ENCODE measurements around the gene EVA1C.
"Not testable (repeated sequence)": the region's sequence is repeated elsewhere in the genome, so short reads cannot be mapped to it uniquely, and the experiment has no call there.

EVA1C gene

GRCh38 chr21:32529679-32530078 is 117.2 kb downstream of the EVA1C start:
- Histone ChIP-seq H3K9ac (ENCODE audit: insufficient read length, low read depth) (no peak overlapping the region), H3K4me1 (ENCODE audit: insufficient read depth, insufficient read length) (peaks cover 10% of the 10 kb centered on the region), H3K27me3 (ENCODE audit: insufficient read depth, insufficient read length) (no peaks in the 10 kb centered on the region), H3K4me3 (ENCODE audit: insufficient read length, low read depth) (no peak overlapping the region), H3K36me3 (ENCODE audit: insufficient read depth, insufficient read length, low read length) (no peaks in the 10 kb centered on the region), H3K9me3 (ENCODE audit: insufficient read depth, low read length) (peaks cover 15% of the 10 kb centered on the region; the same call in 1 of the 2 replicates)
- TF ChIP-seq YY1 (IDR thresholded peaks at IDR 0.05; ENCODE audit: insufficient read depth, insufficient read length), result no peak
- no peak for TF ChIP-seq ZNF274 (IDR thresholded peaks at IDR 0.05; ENCODE audit: low read depth, low read length)
- no peak for TF ChIP-seq SUZ12 (IDR thresholded peaks at IDR 0.05; ENCODE audit: extremely low read depth, insufficient read depth, insufficient read length)
- DNase-seq (ENCODE audit: low read depth, low spot score), result no peak

- H3K4me1 ChIP-seq (ENCODE audit: insufficient read depth, insufficient read length); H3K9ac ChIP-seq (ENCODE audit: insufficient read length, low read depth); H3K4me3 ChIP-seq (ENCODE audit: insufficient read length, low read depth); H3K27me3 ChIP-seq (ENCODE audit: insufficient read depth, insufficient read length); DNase-seq (ENCODE audit: low read depth, low spot score); H3K36me3 ChIP-seq (ENCODE audit: insufficient read depth, insufficient read length, low read length): not testable (repeated sequence)
- H3K9me3 ChIP-seq (ENCODE audit: insufficient read depth, low read length), result peaks cover 15% of the 10 kb centered on the region; the same call in 1 of the 2 replicates
These were observed 118.3 kb downstream of the EVA1C start for GRCh38 chr21:32530809-32531208.

GRCh38 chr21:32531561-32531960 is 119.1 kb downstream of the EVA1C start:
- not testable (repeated sequence) for H3K4me3 ChIP-seq (ENCODE audit: insufficient read length, low read depth); H3K4me1 ChIP-seq (ENCODE audit: insufficient read depth, insufficient read length); H3K27me3 ChIP-seq (ENCODE audit: insufficient read depth, insufficient read length); DNase-seq (ENCODE audit: low read depth, low spot score); H3K9ac ChIP-seq (ENCODE audit: insufficient read length, low read depth); H3K36me3 ChIP-seq (ENCODE audit: insufficient read depth, insufficient read length, low read length)
- peaks cover 15% of the 10 kb centered on the region; the same call in 1 of the 2 replicates for H3K9me3 ChIP-seq (ENCODE audit: insufficient read depth, low read length)

DNA sequence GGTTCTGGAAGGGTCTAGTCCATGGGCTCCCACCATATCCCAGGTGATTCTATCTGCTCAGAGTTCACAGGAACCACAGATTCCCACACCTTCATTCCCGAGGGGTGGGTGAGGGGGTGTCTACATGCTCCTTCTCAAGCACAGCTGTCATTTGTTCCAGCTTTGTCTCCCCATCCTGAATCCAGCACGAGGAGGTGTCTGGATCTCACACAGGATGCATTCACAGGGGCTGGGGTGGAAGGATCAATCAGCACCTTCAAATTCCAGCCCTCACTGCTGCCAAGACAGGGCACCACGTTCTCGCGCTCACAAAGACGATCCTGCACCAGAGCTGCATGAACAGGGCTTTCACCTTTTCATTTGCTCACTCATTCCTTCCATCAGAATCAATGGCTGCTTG is 120.1 kb downstream of the EVA1C start:
- H3K9ac ChIP-seq (ENCODE audit: insufficient read length, low read depth), result no peak overlapping the region
- H3K4me1 ChIP-seq (ENCODE audit: insufficient read depth, insufficient read length), result no peaks in the 10 kb centered on the region
- DNase-seq (ENCODE audit: low read depth, low spot score), result no peak
- no peaks in the 10 kb centered on the region for H3K27me3 ChIP-seq (ENCODE audit: insufficient read depth, insufficient read length)
- TF ChIP-seq ZNF274 (IDR thresholded peaks at IDR 0.05; ENCODE audit: low read depth, low read length) (no peak), YY1 (IDR thresholded peaks at IDR 0.05; ENCODE audit: insufficient read depth, insufficient read length) (no peak), SUZ12 (IDR thresholded peaks at IDR 0.05; ENCODE audit: extremely low read depth, insufficient read depth, insufficient read length) (no peak)
- no peak overlapping the region for H3K4me3 ChIP-seq (ENCODE audit: insufficient read length, low read depth)
- H3K9me3 ChIP-seq (ENCODE audit: insufficient read depth, low read length), result peaks cover 15% of the 10 kb centered on the region; the same call in 1 of the 2 replicates
- H3K36me3 ChIP-seq (ENCODE audit: insufficient read depth, insufficient read length, low read length), result no peaks in the 10 kb centered on the region

- H3K9me3 ChIP-seq (ENCODE audit: insufficient read depth, low read length), result peaks cover 15% of the 10 kb centered on the region; the same call in 1 of the 2 replicates
- TF ChIP-seq SUZ12 (IDR thresholded peaks at IDR 0.05; ENCODE audit: extremely low read depth, insufficient read depth, insufficient read length) (no peak), ZNF274 (IDR thresholded peaks at IDR 0.05; ENCODE audit: low read depth, low read length) (no peak), YY1 (IDR thresholded peaks at IDR 0.05; ENCODE audit: insufficient read depth, insufficient read length) (no peak)
These were observed 120.5 kb downstream of the EVA1C start for GRCh38 chr21:32533053-32533452.

GRCh38 chr21:32533611-32534010 is 121.1 kb downstream of the EVA1C start:
- Histone ChIP-seq H3K36me3 (ENCODE audit: insufficient read depth, insufficient read length, low read length) (no peaks in the 10 kb centered on the region), H3K27me3 (ENCODE audit: insufficient read depth, insufficient read length) (no peaks in the 10 kb centered on the region), H3K4me1 (ENCODE audit: insufficient read depth, insufficient read length) (no peaks in the 10 kb centered on the region), H3K9ac (ENCODE audit: insufficient read length, low read depth) (no peak overlapping the region), H3K4me3 (ENCODE audit: insufficient read length, low read depth) (no peak overlapping the region), H3K9me3 (ENCODE audit: insufficient read depth, low read length) (peaks cover 15% of the 10 kb centered on the region; the same call in 1 of the 2 replicates)
- TF ChIP-seq SUZ12 (IDR thresholded peaks at IDR 0.05; ENCODE audit: extremely low read depth, insufficient read depth, insufficient read length) (no peak), YY1 (IDR thresholded peaks at IDR 0.05; ENCODE audit: insufficient read depth, insufficient read length) (no peak), ZNF274 (IDR thresholded peaks at IDR 0.05; ENCODE audit: low read depth, low read length) (no peak)
- DNase-seq (ENCODE audit: low read depth, low spot score), result no peak

More at GRCh38 chr21:32533053-32533452, 120.5 kb downstream of the EVA1C start:
- no peak overlapping the region for H3K4me3 ChIP-seq (ENCODE audit: insufficient read length, low read depth)
- no peak for DNase-seq (ENCODE audit: low read depth, low spot score)
- no peaks in the 10 kb centered on the region for H3K36me3 ChIP-seq (ENCODE audit: insufficient read depth, insufficient read length, low read length)
- H3K4me1 ChIP-seq (ENCODE audit: insufficient read depth, insufficient read length), result no peaks in the 10 kb centered on the region
- H3K9ac ChIP-seq (ENCODE audit: insufficient read length, low read depth), result no peak overlapping the region
- no peaks in the 10 kb centered on the region for H3K27me3 ChIP-seq (ENCODE audit: insufficient read depth, insufficient read length)

- no peak for DNase-seq (ENCODE audit: low read depth, low spot score)
- H3K36me3 ChIP-seq (ENCODE audit: insufficient read depth, insufficient read length, low read length), result no peaks in the 10 kb centered on the region
- no peak overlapping the region for H3K4me3 ChIP-seq (ENCODE audit: insufficient read length, low read depth)
- TF ChIP-seq ZNF274 (IDR thresholded peaks at IDR 0.05; ENCODE audit: low read depth, low read length) (no peak), YY1 (IDR thresholded peaks at IDR 0.05; ENCODE audit: insufficient read depth, insufficient read length) (no peak), SUZ12 (IDR thresholded peaks at IDR 0.05; ENCODE audit: extremely low read depth, insufficient read depth, insufficient read length) (no peak)
- H3K27me3 ChIP-seq (ENCODE audit: insufficient read depth, insufficient read length), result no peaks in the 10 kb centered on the region
- no peak overlapping the region for H3K9ac ChIP-seq (ENCODE audit: insufficient read length, low read depth)
- no peaks in the 10 kb centered on the region for H3K4me1 ChIP-seq (ENCODE audit: insufficient read depth, insufficient read length)
- H3K9me3 ChIP-seq (ENCODE audit: insufficient read depth, low read length), result peaks cover 15% of the 10 kb centered on the region; the same call in 1 of the 2 replicates
These were observed 121.6 kb downstream of the EVA1C start for GRCh38 chr21:32534113-32534512.

DNA sequence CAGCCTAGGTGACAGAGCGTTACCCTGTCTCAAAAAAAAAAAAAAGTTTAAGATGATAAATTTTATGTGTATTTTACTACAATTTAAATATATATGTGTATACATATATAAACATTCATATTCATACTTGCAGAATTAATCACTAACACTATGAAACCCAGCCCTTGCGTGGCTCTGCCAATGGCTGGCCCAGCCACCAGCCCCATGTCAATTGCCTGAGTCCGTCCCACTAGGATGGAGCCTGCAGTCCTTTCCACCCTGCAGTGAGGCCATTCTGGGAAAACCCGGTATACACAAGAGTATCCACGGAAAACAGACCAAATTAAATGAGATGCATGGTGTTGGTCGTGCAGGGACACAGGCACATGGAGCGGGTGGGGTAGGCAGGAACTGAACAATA is 123.1 kb downstream of the EVA1C start:
- no peak overlapping the region for H3K9ac ChIP-seq (ENCODE audit: insufficient read length, low read depth)
- no peaks in the 10 kb centered on the region for H3K4me1 ChIP-seq (ENCODE audit: insufficient read depth, insufficient read length)
- H3K9me3 ChIP-seq (ENCODE audit: insufficient read depth, low read length), result peaks cover 2% of the 10 kb centered on the region; the same call in 1 of the 2 replicates
- no peaks in the 10 kb centered on the region for H3K36me3 ChIP-seq (ENCODE audit: insufficient read depth, insufficient read length, low read length)
- TF ChIP-seq SUZ12 (IDR thresholded peaks at IDR 0.05; ENCODE audit: extremely low read depth, insufficient read depth, insufficient read length) (no peak), YY1 (IDR thresholded peaks at IDR 0.05; ENCODE audit: insufficient read depth, insufficient read length) (no peak)
- H3K4me3 ChIP-seq (ENCODE audit: insufficient read length, low read depth), result no peak overlapping the region
- no peaks in the 10 kb centered on the region for H3K27me3 ChIP-seq (ENCODE audit: insufficient read depth, insufficient read length)
- no peak for DNase-seq (ENCODE audit: low read depth, low spot score)
